ENCODE data around the gene PSIP1.
"Not testable (repeated sequence)": the region's sequence is repeated elsewhere in the genome, so short reads cannot be mapped to it uniquely, and the experiment has no call there.

The PSIP1 gene

GRCh38 chr9:15542624-15543023, 31.9 kb upstream of the PSIP1 start:
- no peak overlapping the region for H3K18ac ChIP-seq (ENCODE audit: low read length)
- H2AK5ac ChIP-seq (ENCODE audit: low read length): no peak overlapping the region
- no peak overlapping the region for H3K23ac ChIP-seq (ENCODE audit: low read length)
- H3K9ac ChIP-seq (ENCODE audit: low read length): no peak overlapping the region
- H3K4me3 ChIP-seq (ENCODE audit: low read length): no peak overlapping the region
- H2BK5ac ChIP-seq (ENCODE audit: low read length): no peak overlapping the region
- H4K5ac ChIP-seq (ENCODE audit: low read length): no peak overlapping the region
- H4K8ac ChIP-seq (ENCODE audit: low read depth, low read length): no peak overlapping the region
- H3K79me2 ChIP-seq (ENCODE audit: control insufficient read depth, insufficient read depth, low read length): no peaks in the 10 kb centered on the region
- no peak overlapping the region for H3K27ac ChIP-seq (ENCODE audit: low read depth, low read length)
- no peak for DNase-seq
- no peaks in the 10 kb centered on the region for H3K36me3 ChIP-seq (ENCODE audit: control insufficient read depth, insufficient read depth, low read length)
- no peak overlapping the region for H3K4ac ChIP-seq (ENCODE audit: low read depth, low read length)
- no CpG with 5 or more reads among the region's 2 CpGs for WGBS (ENCODE audit: extremely low coverage, insufficient coverage, low lambda C conversion rate)
- H2BK15ac ChIP-seq (replicated peaks; ENCODE audit: low read depth): no peak overlapping the region
- no peaks in the 10 kb centered on the region for H3K4me1 ChIP-seq (ENCODE audit: control insufficient read depth, low read depth, low read length)
- H3K56ac ChIP-seq (ENCODE audit: low read length): no peak overlapping the region
- H3K4me2 ChIP-seq (ENCODE audit: low read length): no peak overlapping the region
- H3K27me3 ChIP-seq (ENCODE audit: insufficient read depth, low read length, poor library complexity): no peaks in the 10 kb centered on the region
- H3K79me1 ChIP-seq (ENCODE audit: low read length): no peaks in the 10 kb centered on the region
- H2BK120ac ChIP-seq (ENCODE audit: low read depth, low read length): no peak overlapping the region

GRCh38 chr9:15541872-15542271, 31.1 kb upstream of the PSIP1 start:
- no CpG with 5 or more reads among the region's 2 CpGs for WGBS (ENCODE audit: extremely low coverage, insufficient coverage, low lambda C conversion rate)
- H3K9ac ChIP-seq (ENCODE audit: low read length): no peak overlapping the region
- no peak for DNase-seq

GRCh38 chr9:15531380-15531779, 20.6 kb upstream of the PSIP1 start:
- H3K79me1 ChIP-seq (ENCODE audit: low read length): no peaks in the 10 kb centered on the region
- no peak overlapping the region for H3K23ac ChIP-seq (ENCODE audit: low read length)
- H3K79me2 ChIP-seq (ENCODE audit: control insufficient read depth, insufficient read depth, low read length): no peaks in the 10 kb centered on the region
- no peak overlapping the region for H2BK5ac ChIP-seq (ENCODE audit: low read length)
- H3K27me3 ChIP-seq (ENCODE audit: insufficient read depth, low read length, poor library complexity): no peaks in the 10 kb centered on the region
- no peak overlapping the region for H4K5ac ChIP-seq (ENCODE audit: low read length)
- H3K36me3 ChIP-seq (ENCODE audit: control insufficient read depth, insufficient read depth, low read length): no peaks in the 10 kb centered on the region
- no peak overlapping the region for H3K27ac ChIP-seq (ENCODE audit: low read depth, low read length)
- no peak overlapping the region for H3K56ac ChIP-seq (ENCODE audit: low read length)
- peaks cover 2% of the 10 kb centered on the region for H3K4me1 ChIP-seq (ENCODE audit: control insufficient read depth, low read depth, low read length)
- no peak for DNase-seq
- H3K4me2 ChIP-seq (ENCODE audit: low read length): no peak overlapping the region
- H4K8ac ChIP-seq (ENCODE audit: low read depth, low read length): no peak overlapping the region
- no peak overlapping the region for H3K4me3 ChIP-seq (ENCODE audit: low read length)
- no peak overlapping the region for H2BK120ac ChIP-seq (ENCODE audit: low read depth, low read length)
- no peak overlapping the region for H2BK15ac ChIP-seq (replicated peaks; ENCODE audit: low read depth)
- H3K18ac ChIP-seq (ENCODE audit: low read length): no peak overlapping the region
- no CpG with 5 or more reads among the region's 1 CpG for WGBS (ENCODE audit: extremely low coverage, insufficient coverage, low lambda C conversion rate)
- H2AK5ac ChIP-seq (ENCODE audit: low read length): no peak overlapping the region
- H3K9ac ChIP-seq (ENCODE audit: low read length): no peak overlapping the region
- H3K4ac ChIP-seq (ENCODE audit: low read depth, low read length): no peak overlapping the region

More at GRCh38 chr9:15541872-15542271, 31.1 kb upstream of the PSIP1 start:
- no peaks in the 10 kb centered on the region for H3K79me2 ChIP-seq (ENCODE audit: control insufficient read depth, insufficient read depth, low read length)
- no peaks in the 10 kb centered on the region for H3K79me1 ChIP-seq (ENCODE audit: low read length)
- H3K18ac ChIP-seq (ENCODE audit: low read length): no peak overlapping the region
- H2BK120ac ChIP-seq (ENCODE audit: low read depth, low read length): no peak overlapping the region
- H3K23ac ChIP-seq (ENCODE audit: low read length): no peak overlapping the region
- H3K27ac ChIP-seq (ENCODE audit: low read depth, low read length): no peak overlapping the region
- H2BK5ac ChIP-seq (ENCODE audit: low read length): no peak overlapping the region
- H4K5ac ChIP-seq (ENCODE audit: low read length): no peak overlapping the region
- H2AK5ac ChIP-seq (ENCODE audit: low read length): no peak overlapping the region
- H3K4ac ChIP-seq (ENCODE audit: low read depth, low read length): no peak overlapping the region
- no peaks in the 10 kb centered on the region for H3K27me3 ChIP-seq (ENCODE audit: insufficient read depth, low read length, poor library complexity)
- no peak overlapping the region for H2BK15ac ChIP-seq (replicated peaks; ENCODE audit: low read depth)
- no peak overlapping the region for H3K4me2 ChIP-seq (ENCODE audit: low read length)
- H3K36me3 ChIP-seq (ENCODE audit: control insufficient read depth, insufficient read depth, low read length): no peaks in the 10 kb centered on the region
- H3K56ac ChIP-seq (ENCODE audit: low read length): no peak overlapping the region
- no peaks in the 10 kb centered on the region for H3K4me1 ChIP-seq (ENCODE audit: control insufficient read depth, low read depth, low read length)
- H4K8ac ChIP-seq (ENCODE audit: low read depth, low read length): no peak overlapping the region
- no peak overlapping the region for H3K4me3 ChIP-seq (ENCODE audit: low read length)

GRCh38 chr9:15529566-15530324, 19.0 kb upstream of the PSIP1 start:
- Histone ChIP-seq H3K36me3 (ENCODE audit: control insufficient read depth, insufficient read depth, low read length) (no peaks in the 10 kb centered on the region), H2BK15ac (replicated peaks; ENCODE audit: low read depth) (no peak overlapping the region), H3K4me1 (ENCODE audit: control insufficient read depth, low read depth, low read length) (peaks cover 2% of the 10 kb centered on the region), H4K5ac (ENCODE audit: low read length) (no peak overlapping the region), H3K4me3 (ENCODE audit: low read length) (no peak overlapping the region), H3K27me3 (ENCODE audit: insufficient read depth, low read length, poor library complexity) (no peaks in the 10 kb centered on the region), H2BK5ac (ENCODE audit: low read length) (no peak overlapping the region), H3K4me2 (ENCODE audit: low read length) (no peak overlapping the region), H3K79me1 (ENCODE audit: low read length) (no peaks in the 10 kb centered on the region), H3K9ac (ENCODE audit: low read length) (no peak overlapping the region), H3K79me2 (ENCODE audit: control insufficient read depth, insufficient read depth, low read length) (no peaks in the 10 kb centered on the region), H3K4ac (ENCODE audit: low read depth, low read length) (no peak overlapping the region), H3K27ac (ENCODE audit: low read depth, low read length) (no peak overlapping the region), H2AK5ac (ENCODE audit: low read length) (no peak overlapping the region), H3K23ac (ENCODE audit: low read length) (no peak overlapping the region), H4K8ac (ENCODE audit: low read depth, low read length) (no peak overlapping the region), H3K18ac (ENCODE audit: low read length) (no peak overlapping the region), H2BK120ac (ENCODE audit: low read depth, low read length) (no peak overlapping the region), H3K56ac (ENCODE audit: low read length) (no peak overlapping the region)
- peak; percentile 66 for DNase-seq
- no CpG with 5 or more reads among the region's 4 CpGs for WGBS (ENCODE audit: extremely low coverage, insufficient coverage, low lambda C conversion rate)

- H3K27ac ChIP-seq (ENCODE audit: low read depth, low read length); H3K4me2 ChIP-seq (ENCODE audit: low read length); H4K8ac ChIP-seq (ENCODE audit: low read depth, low read length); H2BK5ac ChIP-seq (ENCODE audit: low read length); H3K4ac ChIP-seq (ENCODE audit: low read depth, low read length); H3K79me2 ChIP-seq (ENCODE audit: control insufficient read depth, insufficient read depth, low read length); H3K18ac ChIP-seq (ENCODE audit: low read length); H3K4me3 ChIP-seq (ENCODE audit: low read length); H3K79me1 ChIP-seq (ENCODE audit: low read length); H2BK15ac ChIP-seq (replicated peaks; ENCODE audit: low read depth); H2AK5ac ChIP-seq (ENCODE audit: low read length); DNase-seq; H3K36me3 ChIP-seq (ENCODE audit: control insufficient read depth, insufficient read depth, low read length); H4K5ac ChIP-seq (ENCODE audit: low read length); H3K9ac ChIP-seq (ENCODE audit: low read length); H3K27me3 ChIP-seq (ENCODE audit: insufficient read depth, low read length, poor library complexity); H3K56ac ChIP-seq (ENCODE audit: low read length); H2BK120ac ChIP-seq (ENCODE audit: low read depth, low read length); H3K23ac ChIP-seq (ENCODE audit: low read length); H3K4me1 ChIP-seq (ENCODE audit: control insufficient read depth, low read depth, low read length): not testable (repeated sequence)
- WGBS (ENCODE audit: extremely low coverage, insufficient coverage, low lambda C conversion rate): no CpG with 5 or more reads among the region's 5 CpGs
Measured at GRCh38 chr9:15527035-15527434, 16.3 kb upstream of the PSIP1 start.

- no peak overlapping the region for H2AK5ac ChIP-seq (ENCODE audit: low read length)
- H3K4ac ChIP-seq (ENCODE audit: low read depth, low read length): no peak overlapping the region
- no peak overlapping the region for H3K23ac ChIP-seq (ENCODE audit: low read length)
- H2BK5ac ChIP-seq (ENCODE audit: low read length): no peak overlapping the region
- WGBS (ENCODE audit: extremely low coverage, insufficient coverage, low lambda C conversion rate): no CpG with 5 or more reads among the region's 2 CpGs
- H4K5ac ChIP-seq (ENCODE audit: low read length): no peak overlapping the region
- no peak overlapping the region for H3K18ac ChIP-seq (ENCODE audit: low read length)
- no peak overlapping the region for H3K27ac ChIP-seq (ENCODE audit: low read depth, low read length)
- no peak for DNase-seq
- no peak overlapping the region for H4K8ac ChIP-seq (ENCODE audit: low read depth, low read length)
- no peak overlapping the region for H3K4me2 ChIP-seq (ENCODE audit: low read length)
- no peaks in the 10 kb centered on the region for H3K27me3 ChIP-seq (ENCODE audit: insufficient read depth, low read length, poor library complexity)
- H3K4me3 ChIP-seq (ENCODE audit: low read length): no peak overlapping the region
- H3K36me3 ChIP-seq (ENCODE audit: control insufficient read depth, insufficient read depth, low read length): no peaks in the 10 kb centered on the region
- no peak overlapping the region for H2BK120ac ChIP-seq (ENCODE audit: low read depth, low read length)
- no peaks in the 10 kb centered on the region for H3K79me2 ChIP-seq (ENCODE audit: control insufficient read depth, insufficient read depth, low read length)
- H3K79me1 ChIP-seq (ENCODE audit: low read length): no peaks in the 10 kb centered on the region
- no peak overlapping the region for H3K9ac ChIP-seq (ENCODE audit: low read length)
- peaks cover 2% of the 10 kb centered on the region for H3K4me1 ChIP-seq (ENCODE audit: control insufficient read depth, low read depth, low read length)
- H2BK15ac ChIP-seq (replicated peaks; ENCODE audit: low read depth): no peak overlapping the region
- no peak overlapping the region for H3K56ac ChIP-seq (ENCODE audit: low read length)
Measured at GRCh38 chr9:15525958-15526357, 15.2 kb upstream of the PSIP1 start.

Data from mesendoderm (in vitro differentiated cells).